GM18519 (cell line): ENCODE data around the gene CFAP91.

Source experiments
- ATAC-seq: cut with Tn5 transposase; IDR thresholded peaks from one replicate; pipeline ENCODE4 v1.9.1; 2021; ENCODE audit warnings: mild to moderate bottlenecking, moderate library complexity; ENCODE audit not compliant: unreplicated experiment, low FRiP score

The CFAP91 gene

GRCh38 chr3:119702530-119703527, at the start of gene CFAP91:
Gene CFAP91, plus strand, starts transcription at chr3:119703022. Its CDS starts 77 bp downstream, at chr3:119703099.
- ATAC-seq = peak; percentile 69

GRCh38 chr3:119653876-119654275, 48.9 kb upstream of the CFAP91 start:
- ATAC-seq = no peak

- ATAC-seq = no peak
These were observed 44.7 kb upstream of the CFAP91 start for GRCh38 chr3:119657887-119658702.

- no peak for ATAC-seq
These were observed 43.8 kb upstream of the CFAP91 start for GRCh38 chr3:119658994-119659393.

- no peak for ATAC-seq
These were observed 43.1 kb upstream of the CFAP91 start for GRCh38 chr3:119659606-119660291.

GRCh38 chr3:119660474-119661440, 42.1 kb upstream of the CFAP91 start, which contains the start of gene POPDC2:
Gene POPDC2, minus strand, starts transcription at chr3:119660589. Its CDS starts 166 bp downstream, at chr3:119660423.
- ATAC-seq = no peak

GRCh38 chr3:119662604-119663373, 40.0 kb upstream of the CFAP91 start:
- ATAC-seq = no peak

GRCh38 chr3:119663885-119664284, 38.9 kb upstream of the CFAP91 start:
- no peak for ATAC-seq

- ATAC-seq = no peak
These were observed 38.5 kb upstream of the CFAP91 start for GRCh38 chr3:119664370-119664769.

GRCh38 chr3:119664850-119665379, 37.9 kb upstream of the CFAP91 start:
- no peak for ATAC-seq

GRCh38 chr3:119665954-119666559, 36.8 kb upstream of the CFAP91 start:
- ATAC-seq = no peak

- ATAC-seq = no peak
These were observed 32.8 kb upstream of the CFAP91 start for GRCh38 chr3:119669906-119670570.

GRCh38 chr3:119672776-119673175, 30.0 kb upstream of the CFAP91 start:
- ATAC-seq = no peak

- ATAC-seq = no peak
These were observed 28.9 kb upstream of the CFAP91 start for GRCh38 chr3:119673875-119674274.

- no peak for ATAC-seq
These were observed 27.5 kb upstream of the CFAP91 start for GRCh38 chr3:119675188-119675874.

- no peak for ATAC-seq
These were observed 26.8 kb upstream of the CFAP91 start for GRCh38 chr3:119676020-119676419.
